HFF-Myc (cell line): ENCODE data around the gene ZBTB49.

Experiments used
- DNase-seq: peaks from one replicate; pipeline ENCODE4 v3.0.0-alpha.2; 2011; ENCODE audit warnings: low read depth; ENCODE audit errors: extremely low read depth
- H3K4me3 ChIP-seq: replicated peaks from 2 replicates; pipeline ENCODE4 v1.5.1; 2011; ENCODE audit warnings: low read depth, mild to moderate bottlenecking, control low read depth, low read length
- TF ChIP-seq, protein P1 (sequence below): IDR thresholded peaks from 2 replicates; pipeline ENCODE4 v1.5.1; 2012; ENCODE audit warnings: mild to moderate bottlenecking, low read depth, low read length, control low read depth; ENCODE audit errors: missing control alignments

ZBTB49 gene

DNA sequence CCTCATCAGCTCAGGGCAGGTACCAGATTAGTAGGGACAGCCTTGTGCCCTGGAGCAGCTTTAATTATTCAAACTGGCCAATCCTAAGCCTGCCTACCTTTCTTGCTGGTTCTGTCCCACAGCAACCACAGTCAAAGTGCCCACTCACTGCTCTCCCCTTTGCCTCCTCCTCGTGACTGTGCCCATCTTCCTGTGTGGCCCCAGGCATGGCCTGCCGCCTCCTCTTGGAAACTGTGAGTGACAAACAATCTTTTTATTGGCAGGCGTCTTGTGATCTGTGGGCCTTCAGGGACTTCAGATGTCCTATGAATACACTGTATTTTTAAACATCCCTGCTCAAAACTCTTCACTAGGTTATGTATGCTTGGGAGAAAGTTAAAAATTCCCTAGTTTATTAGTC lies 74.0 kb downstream of the ZBTB49 start:
- TF ChIP-seq, protein P1, sequence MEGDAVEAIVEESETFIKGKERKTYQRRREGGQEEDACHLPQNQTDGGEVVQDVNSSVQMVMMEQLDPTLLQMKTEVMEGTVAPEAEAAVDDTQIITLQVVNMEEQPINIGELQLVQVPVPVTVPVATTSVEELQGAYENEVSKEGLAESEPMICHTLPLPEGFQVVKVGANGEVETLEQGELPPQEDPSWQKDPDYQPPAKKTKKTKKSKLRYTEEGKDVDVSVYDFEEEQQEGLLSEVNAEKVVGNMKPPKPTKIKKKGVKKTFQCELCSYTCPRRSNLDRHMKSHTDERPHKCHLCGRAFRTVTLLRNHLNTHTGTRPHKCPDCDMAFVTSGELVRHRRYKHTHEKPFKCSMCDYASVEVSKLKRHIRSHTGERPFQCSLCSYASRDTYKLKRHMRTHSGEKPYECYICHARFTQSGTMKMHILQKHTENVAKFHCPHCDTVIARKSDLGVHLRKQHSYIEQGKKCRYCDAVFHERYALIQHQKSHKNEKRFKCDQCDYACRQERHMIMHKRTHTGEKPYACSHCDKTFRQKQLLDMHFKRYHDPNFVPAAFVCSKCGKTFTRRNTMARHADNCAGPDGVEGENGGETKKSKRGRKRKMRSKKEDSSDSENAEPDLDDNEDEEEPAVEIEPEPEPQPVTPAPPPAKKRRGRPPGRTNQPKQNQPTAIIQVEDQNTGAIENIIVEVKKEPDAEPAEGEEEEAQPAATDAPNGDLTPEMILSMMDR: no peak
- H3K4me3 ChIP-seq: no peak overlapping the region

DNA sequence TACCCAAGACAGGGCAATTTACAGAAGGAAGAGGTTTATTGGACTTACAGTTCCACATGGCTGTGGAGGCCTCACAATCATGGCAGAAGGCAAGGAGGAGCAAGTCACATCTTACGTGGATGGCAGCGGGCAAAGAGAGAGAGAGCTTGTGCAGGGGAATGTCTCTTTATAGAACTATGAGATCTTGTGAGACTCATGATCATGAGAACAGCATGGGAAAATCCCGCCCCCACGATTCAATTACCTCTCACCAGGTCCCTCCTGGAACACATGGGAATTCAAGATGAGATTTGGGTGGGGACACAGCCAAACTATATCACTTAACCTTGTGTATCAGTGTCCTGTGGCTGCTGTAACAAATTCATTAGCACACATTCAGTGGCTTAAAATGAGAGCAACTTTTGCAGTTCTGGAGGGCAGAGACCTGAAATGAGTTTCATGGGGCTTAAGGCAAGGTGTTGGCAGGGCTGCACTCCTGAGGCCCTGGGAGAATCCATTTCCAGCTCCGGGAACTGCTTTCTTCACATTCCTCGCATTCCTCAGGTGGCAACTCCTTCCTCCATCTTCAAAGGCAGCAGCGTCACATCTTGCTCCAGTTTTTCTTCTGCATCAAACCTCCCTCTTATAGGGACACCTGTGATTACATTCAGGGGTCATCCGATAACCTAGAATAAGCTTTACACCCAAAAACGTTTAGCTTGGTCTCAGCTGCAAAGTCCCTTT lies 74.6 kb downstream of the ZBTB49 start:
- TF ChIP-seq, protein P1: no peak
- H3K4me3 ChIP-seq: no peak overlapping the region
- no peak for DNase-seq

More for the DNA sequence above, 74.0 kb downstream of the ZBTB49 start:
- DNase-seq: no peak

- TF ChIP-seq, protein P1: no peak
- no peak for DNase-seq
- H3K4me3 ChIP-seq: no peak overlapping the region
Measured at GRCh38 chr4:4368809-4369580, 78.9 kb downstream of the ZBTB49 start.
